UCSD-AML1 (cell line): ENCODE data around the gene SPATA31E1.
"Not testable (repeated sequence)": the region's sequence is repeated elsewhere in the genome, so short reads cannot be mapped to it uniquely, and the experiment has no call there.

Source experiments
- DNase-seq: peaks from one replicate; lab custom pipeline; 2025; ENCODE audit not compliant: unreplicated experiment; lab: John Stamatoyannopoulos, UW

Gene SPATA31E1

DNA sequence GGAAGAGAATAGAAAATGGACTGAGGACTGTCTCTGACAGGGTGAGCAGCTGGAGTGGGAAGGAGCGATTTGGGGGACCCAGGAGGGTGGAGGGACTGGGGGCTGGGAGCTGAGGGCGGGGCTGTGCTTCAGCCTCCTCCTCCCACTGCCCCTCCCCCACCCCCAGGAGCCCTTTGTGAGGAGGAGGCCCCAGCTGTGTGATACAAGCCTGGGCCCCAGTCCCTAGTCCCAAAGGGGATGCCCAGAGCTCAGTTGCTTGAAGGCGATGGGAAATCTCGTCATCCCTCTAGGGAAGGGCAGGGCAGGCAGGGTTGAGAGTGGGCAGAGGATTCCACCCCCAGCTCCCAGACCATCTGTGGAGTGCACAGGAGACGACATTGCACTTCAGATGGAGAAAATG lies at the start of gene SPATA31E1:
Gene SPATA31E1, plus strand, starts transcription at position 251 of the 400 bp plus-strand sequence. Its CDS starts 15 bp downstream, at position 266.
- no peak for DNase-seq

DNA sequence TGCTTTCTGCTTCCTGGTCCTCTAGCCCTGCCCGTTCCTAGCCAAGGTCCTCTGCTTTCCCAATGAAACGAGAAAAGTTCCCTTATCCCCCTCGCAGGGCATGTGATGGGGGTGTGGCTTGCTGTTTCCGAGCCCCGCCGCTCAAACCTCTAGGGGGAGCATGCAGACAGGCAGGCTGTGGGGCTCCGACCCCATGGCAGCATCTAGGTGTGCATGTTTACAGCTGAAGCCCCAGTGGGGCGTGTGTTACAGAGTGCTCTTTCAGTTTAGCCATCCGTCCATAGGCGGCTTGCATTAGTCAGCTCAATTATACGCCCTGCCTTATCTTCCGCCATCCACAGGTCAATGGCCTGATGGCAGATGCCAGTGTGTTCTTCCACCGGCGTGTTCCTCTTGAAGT lies 48.3 kb upstream of the SPATA31E1 start:
- DNase-seq = no peak

DNA sequence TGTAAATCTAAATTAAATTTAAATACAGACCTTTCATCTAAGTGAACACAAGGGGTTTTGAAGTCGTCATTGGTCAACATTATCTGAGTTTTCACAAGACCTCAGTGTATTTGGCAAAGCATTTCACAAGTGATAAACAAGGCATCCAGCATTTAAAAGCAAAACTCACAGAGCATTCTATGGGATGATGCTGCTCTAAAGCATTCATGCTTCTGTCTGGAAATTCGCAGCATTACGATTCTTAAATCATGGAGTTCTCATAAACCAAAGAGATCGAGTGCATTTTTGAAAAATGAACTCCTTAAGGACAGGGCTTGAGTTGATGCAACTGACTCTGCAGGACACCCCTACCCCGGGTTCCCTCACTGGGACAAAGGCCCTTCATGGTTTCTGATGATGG lies 46.1 kb upstream of the SPATA31E1 start:
- no peak for DNase-seq

DNA sequence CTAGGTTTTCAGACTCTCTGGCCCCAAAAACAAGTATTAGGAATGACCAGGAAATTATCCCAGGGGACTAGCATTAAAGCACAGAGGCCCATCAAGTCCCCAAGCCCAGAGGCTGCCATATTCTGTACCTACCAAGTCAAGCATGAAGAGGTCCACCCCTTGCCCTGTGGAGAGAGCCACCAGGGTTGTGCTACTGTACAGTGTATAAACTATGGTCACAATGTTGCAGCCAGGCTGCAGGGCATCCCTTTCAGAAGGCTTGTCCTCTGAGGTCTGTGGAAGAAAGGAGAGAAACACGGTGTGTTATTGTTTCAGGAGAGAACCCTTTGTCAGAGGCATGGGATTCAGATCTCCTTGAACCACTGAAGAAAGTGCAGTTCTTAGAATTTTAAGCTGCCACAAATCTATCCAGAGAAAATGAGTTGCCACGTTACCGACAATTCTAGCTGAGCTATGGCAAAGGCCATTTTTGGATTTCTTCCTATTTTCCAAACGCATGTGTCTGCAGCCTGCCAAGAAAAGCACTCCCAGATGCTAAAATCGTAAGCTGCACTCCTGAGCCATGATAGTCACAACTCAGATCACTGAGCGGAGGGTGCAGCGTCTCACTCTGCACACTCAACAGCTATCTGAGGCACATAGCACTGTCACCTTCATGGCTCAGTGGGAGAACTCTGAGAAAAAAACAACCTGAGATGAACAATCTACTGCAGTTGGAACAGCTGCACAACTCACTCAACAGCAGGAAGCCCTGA lies 45.5 kb upstream of the SPATA31E1 start:
- no peak for DNase-seq

DNA sequence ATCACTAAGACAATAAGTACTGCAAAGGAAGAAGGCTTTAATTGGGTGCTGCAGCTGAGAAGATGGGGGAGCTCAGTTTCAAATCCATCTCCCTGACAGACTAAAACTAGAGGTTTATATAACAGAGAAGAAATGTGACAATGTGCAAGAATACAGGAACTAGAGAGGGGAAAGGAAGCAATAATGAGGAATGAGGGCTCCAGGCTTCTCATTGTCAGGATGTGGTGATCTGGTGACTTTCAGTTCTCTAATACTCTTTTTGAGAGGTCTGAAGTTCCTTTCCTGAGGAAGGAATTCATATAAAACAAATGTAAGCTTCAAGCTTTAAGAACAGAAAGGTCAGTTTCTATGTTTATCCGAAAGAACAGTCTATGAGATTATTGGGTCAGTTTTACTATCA lies 42.5 kb upstream of the SPATA31E1 start:
- DNase-seq = no peak

DNA sequence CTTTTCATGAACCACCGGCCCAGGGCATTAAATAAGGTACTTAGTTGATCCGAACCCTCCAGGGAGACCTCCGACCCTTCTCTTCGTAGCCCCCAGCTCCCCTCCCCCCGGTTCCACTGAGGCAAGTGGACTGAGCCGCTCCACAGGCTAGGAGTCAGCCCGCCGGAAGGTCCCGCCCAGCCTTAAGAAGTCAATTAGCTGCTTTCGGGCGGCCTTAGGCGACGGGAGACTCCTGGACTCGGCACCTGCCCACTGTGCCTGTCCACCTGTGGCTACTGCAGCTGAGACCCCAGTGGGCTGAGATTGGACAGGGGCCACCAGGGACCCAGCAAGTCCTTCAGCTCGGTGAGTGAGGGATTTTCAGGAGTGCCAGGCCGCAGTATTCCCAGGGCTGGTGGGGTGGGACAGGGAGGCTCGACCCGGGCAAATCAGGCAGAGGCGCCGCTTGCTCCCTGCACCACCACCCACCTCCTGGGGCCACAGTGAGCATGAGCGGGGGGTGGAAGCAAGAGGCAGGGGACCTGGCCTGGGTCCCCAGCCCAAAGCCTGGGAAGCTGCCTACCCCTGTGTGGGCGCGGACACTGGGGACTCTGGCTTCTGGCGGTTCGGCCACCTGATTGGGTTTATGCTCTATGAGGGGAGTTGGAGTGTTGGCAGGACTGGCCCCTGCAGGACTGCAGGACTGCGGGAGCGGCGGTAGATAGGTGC lies 39.6 kb upstream of the SPATA31E1 start:
- DNase-seq = no peak

DNA sequence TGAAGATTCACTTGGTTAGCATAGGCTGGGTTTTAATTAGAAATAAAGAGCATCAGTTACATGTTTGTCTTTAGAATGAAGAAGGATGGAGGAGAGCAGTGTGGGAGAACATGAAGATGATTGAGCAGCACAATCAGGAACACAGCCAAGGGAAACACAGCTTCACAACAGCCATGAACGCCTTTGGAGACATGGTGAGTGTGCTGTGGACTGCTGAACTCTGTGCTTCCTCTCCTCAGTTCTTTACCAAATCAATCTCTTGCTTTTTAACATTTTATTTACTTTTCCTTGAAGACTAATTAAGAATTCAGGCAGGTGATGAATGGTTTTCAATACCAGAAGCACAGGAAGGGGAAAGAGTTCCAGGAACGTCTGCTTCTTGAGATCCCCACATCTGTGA lies 38.2 kb upstream of the SPATA31E1 start:
- DNase-seq = no peak

DNA sequence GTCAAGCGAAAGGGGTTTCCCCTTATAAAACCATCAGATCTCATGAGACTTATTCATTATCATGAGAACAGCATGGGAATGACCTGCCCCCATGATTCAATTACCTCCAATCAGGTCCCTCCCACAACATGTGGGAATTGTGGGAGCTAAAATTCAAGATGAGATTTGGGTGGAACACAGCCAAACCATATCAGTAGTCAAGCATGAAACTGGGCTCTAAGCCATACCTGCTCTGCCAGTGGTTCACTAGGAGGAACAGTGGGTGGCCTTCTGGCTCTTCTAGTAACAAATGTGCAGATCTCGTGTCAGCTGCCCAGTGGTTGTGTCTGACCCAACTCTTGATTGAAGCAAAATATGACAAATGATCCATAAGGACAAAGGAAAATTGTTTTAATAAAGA lies 34.9 kb upstream of the SPATA31E1 start:
- DNase-seq = not testable (repeated sequence)

DNA sequence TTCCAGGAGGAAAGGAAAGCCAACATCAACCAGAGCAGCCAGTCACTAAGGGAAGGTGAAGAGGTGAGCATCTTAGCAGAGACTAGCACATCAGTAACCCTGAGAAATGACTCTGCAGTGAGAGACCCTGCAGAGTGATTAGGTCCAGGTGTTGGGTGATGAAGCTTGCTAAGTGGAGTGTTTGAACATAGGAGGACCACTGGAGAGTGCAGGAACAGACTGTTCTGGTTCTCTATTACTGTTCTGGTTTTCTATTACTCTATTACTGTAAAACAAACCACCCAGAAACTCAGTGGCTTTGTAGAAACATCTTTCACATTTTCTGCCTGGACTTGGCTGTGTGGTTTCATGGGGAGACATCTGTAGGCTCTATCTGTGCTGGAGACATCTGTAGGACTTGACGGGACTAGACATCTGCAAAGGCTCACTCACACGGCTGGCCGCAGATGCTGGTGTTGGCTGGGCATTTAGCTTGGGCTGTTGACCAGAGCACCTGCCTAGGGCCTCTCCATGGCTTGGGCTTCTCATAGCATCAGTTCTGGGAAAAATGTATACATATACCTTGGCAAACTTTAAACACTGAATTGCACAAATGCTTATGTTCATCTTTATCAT lies 33.4 kb upstream of the SPATA31E1 start:
- no peak for DNase-seq

DNA sequence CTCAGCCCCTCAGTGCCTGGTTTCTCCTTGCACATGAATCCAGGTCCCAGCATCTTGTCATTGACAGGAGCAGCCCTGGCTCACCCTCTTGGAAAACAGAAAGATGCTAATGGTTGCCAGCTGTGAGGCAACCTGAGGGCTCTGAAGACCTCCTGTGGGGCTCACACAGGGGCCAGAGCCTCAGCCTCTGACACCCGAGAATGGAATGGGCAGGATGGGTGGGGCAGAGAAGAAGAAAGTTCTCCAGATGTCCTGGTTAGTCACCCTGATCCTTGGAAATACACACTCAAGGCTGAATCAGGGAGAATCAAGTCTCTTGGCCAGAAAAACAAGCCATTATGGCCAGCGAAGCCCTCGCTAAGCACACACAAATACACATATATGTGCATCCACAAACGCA lies 32.3 kb upstream of the SPATA31E1 start:
- no peak for DNase-seq

DNA sequence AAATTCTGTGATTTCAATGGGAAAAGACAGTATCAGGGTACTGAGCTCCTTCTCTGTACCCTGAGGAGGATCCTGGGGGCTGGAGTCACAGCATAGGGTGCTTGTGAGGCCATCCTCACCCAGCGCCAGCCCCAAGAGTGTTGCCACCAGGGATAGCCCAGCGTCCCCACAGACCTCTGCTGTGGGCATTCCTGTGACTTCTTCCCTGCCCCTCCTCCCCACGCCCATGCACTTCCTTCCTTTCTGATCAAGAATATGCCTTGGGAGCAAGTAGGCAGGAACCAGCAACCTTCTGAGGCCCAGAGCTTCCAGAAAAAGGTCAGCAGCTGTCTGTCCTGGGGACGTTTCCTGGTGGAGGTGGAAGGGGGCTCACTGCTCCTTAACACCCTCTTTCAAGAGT lies 31.5 kb upstream of the SPATA31E1 start:
- not testable (repeated sequence) for DNase-seq

DNA sequence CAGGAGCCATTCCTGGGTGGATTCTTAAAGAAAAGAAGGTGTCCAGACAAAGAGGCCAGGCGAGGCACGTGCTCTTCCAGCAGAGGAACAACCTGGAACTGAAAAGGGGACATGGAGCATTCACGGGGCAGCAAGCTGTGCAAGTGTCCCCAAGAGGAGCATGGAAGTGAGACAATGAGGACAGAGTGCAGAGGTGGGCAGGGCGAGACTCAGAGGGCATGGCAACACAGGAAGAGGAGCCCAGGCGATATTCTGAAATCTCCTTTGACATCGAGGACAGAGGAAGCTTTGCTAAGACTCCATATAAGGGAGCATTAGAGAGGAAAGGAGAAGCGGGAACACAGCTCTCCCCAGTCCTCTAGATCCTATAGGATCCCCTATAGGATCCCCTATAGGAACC lies 29.4 kb upstream of the SPATA31E1 start:
- DNase-seq = no peak

DNA sequence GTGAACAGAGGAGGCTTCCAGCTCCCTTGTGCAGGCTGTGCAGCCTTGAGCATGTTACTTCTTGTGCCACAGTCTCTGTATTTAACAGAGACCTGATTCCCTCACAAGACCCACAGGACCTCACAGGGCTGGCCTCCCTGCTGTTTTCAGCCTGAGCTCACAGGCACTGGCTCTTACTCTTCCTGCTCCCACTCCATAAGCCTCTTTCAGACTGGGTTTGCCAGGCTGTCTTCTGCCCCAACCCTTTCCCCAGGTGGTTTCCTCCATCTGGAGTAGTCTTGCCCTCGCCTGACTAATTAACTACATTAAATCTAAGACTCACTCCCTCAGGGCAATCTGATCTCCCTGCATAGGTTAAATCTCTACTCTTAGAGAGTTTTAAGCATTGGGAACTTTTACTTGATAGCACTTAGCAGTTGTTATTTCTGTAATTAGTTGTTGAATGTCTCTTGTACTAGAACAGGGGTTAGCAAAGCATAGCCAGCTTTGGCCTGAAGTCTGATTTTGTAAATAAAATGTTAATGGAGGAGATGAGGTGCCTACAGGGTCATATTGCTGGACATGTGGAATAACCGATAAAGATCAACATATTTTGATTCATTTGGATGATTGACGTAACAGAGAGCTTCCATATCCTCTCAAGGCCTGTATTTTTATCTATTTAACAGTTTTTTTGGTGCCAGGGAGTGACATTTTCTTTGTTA lies 28.6 kb upstream of the SPATA31E1 start:
- no peak for DNase-seq

DNA sequence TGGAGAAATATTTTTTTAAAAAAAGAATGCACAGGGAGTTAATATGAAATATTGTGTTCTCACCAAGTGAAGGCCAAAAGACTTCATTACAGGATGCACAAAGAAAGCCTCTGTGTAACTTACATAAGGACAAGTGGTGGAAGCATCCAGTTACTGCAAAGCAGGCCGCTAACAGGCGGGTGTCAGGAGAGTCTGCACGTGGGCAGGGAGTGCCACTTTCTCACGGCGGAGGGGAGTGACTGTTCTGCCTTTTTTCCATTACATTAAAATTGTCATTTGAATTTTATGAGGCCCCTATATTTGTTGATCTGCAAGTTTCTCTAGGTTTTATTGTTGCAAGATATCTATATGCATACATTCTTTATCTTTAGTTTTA lies 28.1 kb upstream of the SPATA31E1 start:
- DNase-seq = no peak

DNA sequence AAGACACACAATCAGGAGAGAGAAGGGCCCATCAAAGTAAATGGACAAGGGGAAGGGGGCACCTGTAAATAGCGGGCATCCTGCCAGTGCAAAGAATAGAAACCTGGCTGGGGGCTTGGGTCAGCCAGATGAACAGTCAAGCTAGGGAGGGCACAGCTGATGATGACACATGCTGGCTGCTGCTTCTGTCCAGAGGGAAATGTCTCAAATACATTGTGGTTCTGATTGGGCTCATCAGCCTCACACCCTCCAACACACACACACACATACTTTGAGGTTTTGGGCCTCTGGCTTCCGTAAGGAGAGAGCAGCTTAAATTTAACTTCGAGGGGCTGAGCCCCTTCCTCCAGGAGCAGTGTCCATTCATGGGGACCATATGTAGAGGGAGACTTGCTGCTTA lies 27.6 kb upstream of the SPATA31E1 start:
- no peak for DNase-seq

DNA sequence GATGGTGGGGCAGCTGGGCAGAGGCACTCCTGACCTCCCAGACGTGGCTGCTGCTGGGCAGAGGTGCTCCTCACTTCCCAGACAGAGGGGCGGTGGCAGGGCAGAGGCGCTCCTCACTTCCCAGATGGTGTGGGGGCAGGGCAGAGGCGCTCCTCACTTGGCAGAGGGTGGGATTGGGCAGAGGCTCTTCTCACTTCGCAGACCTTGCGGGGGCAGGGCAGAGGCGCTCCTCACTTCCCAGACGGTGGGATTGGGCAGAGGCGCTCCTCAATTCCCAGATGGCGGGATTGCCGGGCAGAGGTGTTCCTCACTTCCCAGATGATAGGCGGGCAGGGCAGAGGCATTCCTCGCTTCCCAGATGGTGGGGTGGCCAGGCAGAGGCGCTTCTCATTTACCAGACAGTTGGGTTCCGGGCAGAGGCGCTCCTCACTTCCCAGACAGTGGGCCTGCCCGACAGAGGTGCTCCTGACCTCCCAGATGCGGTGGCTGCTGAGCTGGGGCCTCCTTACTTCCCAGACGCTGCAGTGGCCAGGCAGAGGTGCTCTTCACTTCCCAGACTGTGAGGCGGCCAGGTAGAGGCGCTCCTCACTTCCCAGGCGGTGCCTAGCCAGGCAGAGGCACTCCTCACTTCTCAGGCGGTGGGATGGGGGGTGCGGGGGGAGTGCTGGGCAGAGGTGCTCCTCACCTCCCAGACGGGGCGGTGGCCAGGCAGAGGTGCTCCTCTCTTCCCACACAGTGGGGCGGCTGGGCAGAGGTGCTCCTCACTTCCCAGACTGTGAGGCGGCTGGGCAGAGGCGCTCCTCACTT lies 25.3 kb upstream of the SPATA31E1 start:
- DNase-seq = no peak

DNA sequence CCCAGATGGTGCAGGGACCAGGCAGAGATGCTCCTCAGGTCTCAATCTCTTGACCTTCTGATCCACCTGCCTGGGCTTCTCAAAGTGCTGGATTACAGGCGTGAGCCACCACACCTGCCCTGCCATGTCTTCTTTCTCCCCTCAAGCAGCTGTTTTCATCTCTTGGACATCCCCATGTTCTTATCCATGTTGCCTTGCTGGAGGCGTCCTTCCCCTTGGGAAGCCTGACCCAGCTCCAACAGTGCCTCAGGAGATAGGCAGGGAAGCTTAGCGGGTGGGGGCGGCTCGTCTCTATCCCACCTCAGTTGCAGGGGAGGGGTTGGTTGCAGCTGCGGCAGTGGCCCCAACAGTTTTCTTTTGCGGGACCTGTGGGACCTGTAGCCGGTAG lies 24.7 kb upstream of the SPATA31E1 start:
- DNase-seq = no peak

DNA sequence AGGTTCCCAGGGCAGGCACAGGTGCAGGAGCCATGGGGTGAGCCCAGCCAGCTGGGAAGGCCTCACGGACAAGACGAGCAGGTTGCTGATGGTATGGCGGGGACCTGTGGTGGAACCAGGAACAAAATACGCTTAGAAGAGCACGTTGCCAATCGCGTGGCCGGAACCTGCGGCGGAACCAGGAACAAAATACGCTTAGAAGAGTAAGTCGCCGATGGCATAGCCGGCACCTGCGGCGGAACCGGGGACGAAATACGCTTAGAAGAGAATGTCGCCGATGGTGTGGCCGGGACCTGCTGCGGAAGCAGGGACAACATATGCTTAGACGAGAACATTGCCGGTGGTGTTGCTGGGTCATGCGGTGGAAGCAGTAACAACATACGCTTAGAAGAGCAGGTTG lies 23.5 kb upstream of the SPATA31E1 start:
- no peak for DNase-seq

DNA sequence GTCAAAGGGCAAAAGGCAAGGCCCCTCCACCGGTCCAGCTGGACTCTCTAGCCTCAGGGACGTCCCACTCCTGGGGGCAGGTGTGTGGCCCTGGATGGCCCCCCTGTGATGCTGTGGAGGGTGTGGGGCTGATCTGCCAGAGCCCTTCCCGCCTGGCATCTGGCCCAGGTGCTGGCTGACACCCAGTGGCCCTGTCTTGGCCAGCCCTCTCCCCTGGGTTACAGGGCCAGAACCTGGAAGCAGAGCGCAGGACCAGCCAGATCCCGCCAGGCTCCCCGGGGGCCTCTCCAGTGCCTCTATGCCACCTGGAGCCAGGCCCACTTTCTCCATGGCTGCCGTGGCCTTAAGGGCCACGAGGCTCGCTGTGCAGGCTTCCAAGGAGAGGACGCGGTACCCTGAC lies 22.9 kb upstream of the SPATA31E1 start:
- no peak for DNase-seq

DNA sequence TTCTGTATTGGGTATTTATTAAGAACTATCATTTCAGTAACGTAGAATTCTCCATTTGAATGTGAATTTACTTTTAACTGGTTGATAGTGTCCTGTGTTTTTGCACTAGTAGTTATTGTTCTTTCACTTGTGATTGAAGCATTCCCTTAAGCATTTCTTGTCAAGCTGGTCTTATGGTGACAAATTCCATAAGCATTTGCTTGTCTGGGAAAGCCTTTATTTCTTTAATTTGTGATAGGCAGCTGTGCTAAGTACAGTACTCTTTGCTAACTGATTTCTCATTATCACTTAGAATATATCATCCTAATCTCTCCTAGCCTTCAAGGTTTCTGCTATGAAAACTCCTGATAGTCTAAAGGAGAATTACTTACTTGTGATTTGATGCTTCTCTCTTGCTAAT lies 21.3 kb upstream of the SPATA31E1 start:
- DNase-seq = no peak
